Loucy (cell line): Measurements from ENCODE around the gene NCR3LG1.

ENCODE experiments used
- EZH2phosphoT487 ChIP-seq: fragments of 200-600 bp; IDR thresholded peaks from 2 replicates; pipeline ENCODE4 v1.6.1; 2018; ENCODE audit warnings: antibody characterized with exemption, mild to moderate bottlenecking, moderate library complexity, borderline replicate concordance
- TF ChIP-seq, protein P1 (sequence below): fragments of 200-600 bp; sonication (generic); conservative IDR thresholded peaks from 2 replicates; pipeline ENCODE4 v1.5.1; 2014; ENCODE audit warnings: mild to moderate bottlenecking, antibody characterized with exemption, low read length

DNA sequence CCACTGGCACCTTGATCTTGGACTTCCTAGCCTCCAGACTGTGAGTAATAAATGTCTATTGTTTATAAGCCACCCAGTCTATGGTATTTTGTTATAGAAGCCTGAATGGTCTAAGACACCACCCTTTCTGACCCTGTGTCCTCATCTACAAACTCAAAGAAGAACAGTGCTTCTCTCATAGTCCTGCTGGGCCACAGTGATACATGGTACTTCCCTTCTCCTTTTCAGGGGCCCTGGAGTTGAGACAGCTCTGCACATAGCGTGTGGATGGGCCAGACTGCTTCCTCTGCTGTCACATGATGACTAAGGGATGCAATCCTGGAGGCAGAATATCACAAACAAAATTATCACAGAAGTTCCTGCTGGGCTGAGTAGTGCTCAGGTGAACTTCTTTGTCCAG lies 31.9 kb downstream of the NCR3LG1 start:
- TF ChIP-seq, protein P1, sequence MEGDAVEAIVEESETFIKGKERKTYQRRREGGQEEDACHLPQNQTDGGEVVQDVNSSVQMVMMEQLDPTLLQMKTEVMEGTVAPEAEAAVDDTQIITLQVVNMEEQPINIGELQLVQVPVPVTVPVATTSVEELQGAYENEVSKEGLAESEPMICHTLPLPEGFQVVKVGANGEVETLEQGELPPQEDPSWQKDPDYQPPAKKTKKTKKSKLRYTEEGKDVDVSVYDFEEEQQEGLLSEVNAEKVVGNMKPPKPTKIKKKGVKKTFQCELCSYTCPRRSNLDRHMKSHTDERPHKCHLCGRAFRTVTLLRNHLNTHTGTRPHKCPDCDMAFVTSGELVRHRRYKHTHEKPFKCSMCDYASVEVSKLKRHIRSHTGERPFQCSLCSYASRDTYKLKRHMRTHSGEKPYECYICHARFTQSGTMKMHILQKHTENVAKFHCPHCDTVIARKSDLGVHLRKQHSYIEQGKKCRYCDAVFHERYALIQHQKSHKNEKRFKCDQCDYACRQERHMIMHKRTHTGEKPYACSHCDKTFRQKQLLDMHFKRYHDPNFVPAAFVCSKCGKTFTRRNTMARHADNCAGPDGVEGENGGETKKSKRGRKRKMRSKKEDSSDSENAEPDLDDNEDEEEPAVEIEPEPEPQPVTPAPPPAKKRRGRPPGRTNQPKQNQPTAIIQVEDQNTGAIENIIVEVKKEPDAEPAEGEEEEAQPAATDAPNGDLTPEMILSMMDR: no peak
- TF ChIP-seq EZH2phosphoT487: no peak
